ENCODE results near the gene HSD11B1.

- TF ChIP-seq CTCF (IDR thresholded peaks at IDR 0.05; ENCODE audit: low read depth, low read length), result no peak
- no peak for TF ChIP-seq POLR2A (IDR thresholded peaks at IDR 0.05; ENCODE audit: extremely low read depth, insufficient read length)
- TF ChIP-seq, protein P1, sequence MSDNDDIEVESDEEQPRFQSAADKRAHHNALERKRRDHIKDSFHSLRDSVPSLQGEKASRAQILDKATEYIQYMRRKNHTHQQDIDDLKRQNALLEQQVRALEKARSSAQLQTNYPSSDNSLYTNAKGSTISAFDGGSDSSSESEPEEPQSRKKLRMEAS (IDR thresholded peaks at IDR 0.05; ENCODE audit: low read depth, low read length), result no peak
Measured at GRCh38 chr1:209685821-209686220, 18.8 kb upstream of the HSD11B1 start.

Measured in NB4 (cell line).